Measurements from ENCODE around the gene ZKSCAN4.

ZKSCAN4 gene

GRCh38 chr6:28266962-28267694, 15.1 kb upstream of the ZKSCAN4 start, which contains the start of gene ZSCAN26:
ZSCAN26 (plus strand) TSS chr6:28267143; CDS start chr6:28271920, 4,777 bp downstream.
- in situ Hi-C loops (cut with HindIII; ENCODE audit: low pct_unique_long_range_greater_than_20kb, low sequenced_read_pairs) = no loop called here
- peak; percentile 73 to 93 for DNase-seq (ENCODE audit: low read depth in 1 of 2, low spot score in 1 of 2)
- TF ChIP-seq JUND (IDR thresholded peaks at IDR 0.05; ENCODE audit: low read depth) = no peak

DNA sequence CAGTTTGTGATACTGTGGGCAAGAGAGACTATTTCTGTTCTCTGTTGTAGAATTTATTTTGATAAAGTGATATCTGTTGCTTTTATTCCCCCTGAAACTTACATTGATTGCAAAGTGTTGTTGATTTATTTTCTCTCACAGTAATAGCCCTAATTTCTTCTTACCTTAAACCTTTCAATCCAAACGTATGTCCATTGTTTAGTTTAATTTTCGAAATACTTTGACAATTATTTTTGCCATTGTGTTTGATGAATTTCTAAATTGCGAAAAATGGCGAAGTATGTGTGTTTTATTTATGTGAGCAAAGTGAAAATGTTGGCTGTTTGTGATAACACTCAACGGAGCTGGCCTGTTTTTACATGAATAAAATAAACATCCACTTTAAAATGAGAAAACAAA, 14.5 kb upstream of the ZKSCAN4 start:
- no peak for DNase-seq (ENCODE audit: low read depth in 1 of 2, low spot score in 1 of 2)
- in situ Hi-C loops (cut with HindIII; ENCODE audit: low pct_unique_long_range_greater_than_20kb, low sequenced_read_pairs) = no loop called here
- no peak for TF ChIP-seq JUND (IDR thresholded peaks at IDR 0.05; ENCODE audit: low read depth)

DNA sequence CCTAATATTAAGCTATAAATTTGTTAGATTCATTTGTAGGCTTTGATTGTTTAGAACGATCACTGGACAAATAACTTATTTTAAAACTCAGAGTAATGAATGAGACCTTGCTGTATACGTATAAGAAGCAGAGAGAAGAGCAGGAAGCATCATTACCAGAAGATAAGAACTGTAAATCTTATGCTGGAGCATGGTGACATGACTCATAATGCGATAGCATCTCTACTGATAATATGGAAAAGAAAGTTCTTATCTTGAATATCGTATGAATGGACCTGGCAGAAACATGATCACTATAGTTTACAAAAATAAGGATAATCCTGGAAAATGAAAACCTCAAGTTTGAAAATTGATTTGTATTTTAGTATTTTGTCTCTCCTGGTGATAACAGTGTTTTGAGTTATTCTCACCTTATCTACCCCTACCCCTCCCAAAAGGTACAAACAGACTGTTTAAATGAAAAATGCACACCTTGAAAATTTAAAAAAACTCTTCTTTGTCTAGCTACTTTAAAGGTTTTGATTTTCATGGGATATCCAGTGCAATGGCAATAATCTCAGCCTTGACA, 12.8 kb upstream of the ZKSCAN4 start:
- in situ Hi-C loops (cut with HindIII; ENCODE audit: low pct_unique_long_range_greater_than_20kb, low sequenced_read_pairs) = no loop called here
- TF ChIP-seq JUND (IDR thresholded peaks at IDR 0.05; ENCODE audit: low read depth) = no peak
- no peak for DNase-seq (ENCODE audit: low read depth in 1 of 2, low spot score in 1 of 2)

GRCh38 chr6:28263922-28264321, 11.9 kb upstream of the ZKSCAN4 start:
- in situ Hi-C loops (cut with HindIII; ENCODE audit: low pct_unique_long_range_greater_than_20kb, low sequenced_read_pairs) = no loop called here
- no peak for DNase-seq (ENCODE audit: low read depth in 1 of 2, low spot score in 1 of 2)
- no peak for TF ChIP-seq JUND (IDR thresholded peaks at IDR 0.05; ENCODE audit: low read depth)

DNA sequence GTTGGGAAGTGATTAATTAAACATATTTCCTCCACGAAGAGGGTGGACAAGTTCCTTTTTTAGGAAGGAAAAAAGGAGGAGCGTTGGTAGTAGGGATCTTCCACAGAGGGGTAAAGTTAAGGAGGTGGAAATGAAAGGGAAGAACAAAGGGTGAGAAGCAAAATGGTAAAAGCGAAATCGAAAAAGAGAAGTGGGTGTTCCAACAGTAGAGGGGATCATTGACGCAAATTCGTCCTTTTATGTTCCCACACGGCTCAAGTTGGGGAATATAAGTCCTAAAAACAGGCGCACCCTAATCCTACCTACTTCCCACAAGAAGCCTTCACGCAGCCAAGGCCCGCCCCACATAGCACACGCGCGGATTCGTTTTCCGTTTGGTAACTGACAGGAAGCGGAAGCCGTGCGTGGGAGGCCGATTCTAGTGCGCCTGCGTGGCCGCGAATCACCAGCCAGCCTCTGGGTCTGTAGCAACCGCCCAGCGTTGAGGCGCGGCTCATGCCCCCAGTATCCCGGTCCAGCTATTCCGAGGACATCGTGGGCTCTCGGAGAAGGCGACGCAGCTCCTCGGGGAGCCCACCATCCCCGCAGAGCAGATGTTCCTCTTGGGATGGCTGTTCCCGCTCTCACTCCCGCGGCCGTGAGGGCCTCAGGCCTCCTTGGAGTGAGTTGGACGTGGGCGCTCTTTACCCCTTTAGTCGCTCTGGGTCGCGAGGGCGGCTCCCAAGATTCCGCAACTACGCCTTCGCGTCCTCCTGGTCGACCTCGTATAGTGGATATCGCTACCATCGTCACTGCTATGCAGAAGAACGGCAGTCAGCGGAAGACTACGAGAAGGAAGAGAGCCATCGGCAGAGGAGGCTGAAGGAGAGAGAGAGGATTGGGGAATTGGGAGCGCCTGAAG, 7.1 kb upstream of the ZKSCAN4 start, which contains the start of gene NKAPL:
TSS of gene NKAPL (plus strand) at position 421 of the 901 bp plus-strand sequence. CDS start at position 496, 75 bp downstream.
- in situ Hi-C loops (cut with HindIII; ENCODE audit: low pct_unique_long_range_greater_than_20kb, low sequenced_read_pairs) = no loop called here
- DNase-seq (ENCODE audit: low read depth in 1 of 2, low spot score in 1 of 2) = no peak
- TF ChIP-seq JUND (IDR thresholded peaks at IDR 0.05; ENCODE audit: low read depth) = no peak

GRCh38 chr6:28257042-28257441, 5.0 kb upstream of the ZKSCAN4 start:
- in situ Hi-C loops (cut with HindIII; ENCODE audit: low pct_unique_long_range_greater_than_20kb, low sequenced_read_pairs) = no loop called here
- no peak for DNase-seq (ENCODE audit: low read depth in 1 of 2, low spot score in 1 of 2)
- no peak for TF ChIP-seq JUND (IDR thresholded peaks at IDR 0.05; ENCODE audit: low read depth)

- no peak for DNase-seq (ENCODE audit: low read depth in 1 of 2, low spot score in 1 of 2)
- in situ Hi-C loops (cut with HindIII; ENCODE audit: low pct_unique_long_range_greater_than_20kb, low sequenced_read_pairs) = no loop called here
- TF ChIP-seq JUND (IDR thresholded peaks at IDR 0.05; ENCODE audit: low read depth) = no peak
Observed at GRCh38 chr6:28254121-28254519, 2.1 kb upstream of the ZKSCAN4 start.

DNA sequence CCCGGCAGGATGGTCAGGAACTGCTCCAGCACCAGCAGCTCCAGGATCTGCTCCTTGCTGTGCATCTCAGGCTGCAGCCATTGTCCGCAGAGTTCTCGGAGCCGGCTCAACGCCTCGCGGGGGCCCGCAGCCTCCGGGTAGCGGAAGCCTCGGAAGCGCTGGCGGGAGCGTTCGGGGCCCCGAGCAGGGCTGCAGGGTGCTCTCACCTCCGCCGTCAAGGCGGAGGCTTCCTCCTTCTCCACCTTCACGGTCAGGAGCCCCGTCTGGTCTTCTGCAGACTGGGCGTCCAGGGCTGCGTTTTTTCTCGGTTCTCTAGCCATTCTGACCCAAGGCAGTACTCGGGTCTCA, 434 bp downstream of the ZKSCAN4 start:
- TF ChIP-seq JUND (IDR thresholded peaks at IDR 0.05; ENCODE audit: low read depth) = no peak
- DNase-seq (ENCODE audit: low read depth in 1 of 2, low spot score in 1 of 2) = peak in 1 of 2 experiments; percentile 6
- in situ Hi-C loops (cut with HindIII; ENCODE audit: low pct_unique_long_range_greater_than_20kb, low sequenced_read_pairs) = no loop called here

GRCh38 chr6:28250747-28251146, 1.3 kb downstream of the ZKSCAN4 start:
- in situ Hi-C loops (cut with HindIII; ENCODE audit: low pct_unique_long_range_greater_than_20kb, low sequenced_read_pairs) = no loop called here
- no peak for TF ChIP-seq JUND (IDR thresholded peaks at IDR 0.05; ENCODE audit: low read depth)
- no peak for DNase-seq (ENCODE audit: low read depth in 1 of 2, low spot score in 1 of 2)

GRCh38 chr6:28248916-28249315, 3.2 kb downstream of the ZKSCAN4 start:
- TF ChIP-seq JUND (IDR thresholded peaks at IDR 0.05; ENCODE audit: low read depth) = no peak
- in situ Hi-C loops (cut with HindIII; ENCODE audit: low pct_unique_long_range_greater_than_20kb, low sequenced_read_pairs) = no loop called here
- DNase-seq (ENCODE audit: low read depth in 1 of 2, low spot score in 1 of 2) = no peak

GRCh38 chr6:28245206-28245941, 6.7 kb downstream of the ZKSCAN4 start:
- TF ChIP-seq JUND (IDR thresholded peaks at IDR 0.05; ENCODE audit: low read depth) = no peak
- DNase-seq (ENCODE audit: low read depth in 1 of 2, low spot score in 1 of 2) = no peak
- in situ Hi-C loops (cut with HindIII; ENCODE audit: low pct_unique_long_range_greater_than_20kb, low sequenced_read_pairs) = no loop called here

GRCh38 chr6:28243946-28244345, 8.1 kb downstream of the ZKSCAN4 start:
- no peak for DNase-seq (ENCODE audit: low read depth in 1 of 2, low spot score in 1 of 2)
- TF ChIP-seq JUND (IDR thresholded peaks at IDR 0.05; ENCODE audit: low read depth) = no peak
- in situ Hi-C loops (cut with HindIII; ENCODE audit: low pct_unique_long_range_greater_than_20kb, low sequenced_read_pairs) = no loop called here

All from T47D (cell line).